GM12865 (cell line): Measurements from ENCODE around the gene STX8.

Source experiments
- DNase-seq: peaks from one replicate; pipeline ENCODE4 v3.0.0; 2010; ENCODE audit warnings: low read depth
- H3K4me3 ChIP-seq: 2 replicates; pipeline ENCODE4 v1.5.1; 2011; ENCODE audit warnings: mild to moderate bottlenecking, low read depth, low read length, control low read depth
- CTCF ChIP-seq: IDR thresholded peaks from 2 replicates; pipeline ENCODE4 v1.5.1; 2011; ENCODE audit warnings: low read length, control low read depth, low read depth, inconsistent platforms; ENCODE audit not compliant: insufficient read depth; ENCODE audit errors: missing control alignments

The STX8 gene

GRCh38 chr17:9537177-9537776 lies 38.3 kb downstream of the STX8 start:
- no peak for TF ChIP-seq CTCF
- no peak overlapping the region for H3K4me3 ChIP-seq
- DNase-seq = no peak

- TF ChIP-seq CTCF = no peak
- no peak for DNase-seq
- H3K4me3 ChIP-seq = no peak overlapping the region
Observed at GRCh38 chr17:9536061-9536460, 39.6 kb downstream of the STX8 start.

- DNase-seq = no peak
- no peak for TF ChIP-seq CTCF
- no peak overlapping the region for H3K4me3 ChIP-seq
Observed at GRCh38 chr17:9533441-9533840, 42.2 kb downstream of the STX8 start.

GRCh38 chr17:9532715-9533114 lies 42.9 kb downstream of the STX8 start:
- no peak for TF ChIP-seq CTCF
- DNase-seq = no peak
- H3K4me3 ChIP-seq = no peak overlapping the region

- no peak overlapping the region for H3K4me3 ChIP-seq
- no peak for TF ChIP-seq CTCF
- no peak for DNase-seq
Observed at GRCh38 chr17:9531034-9531433, 44.6 kb downstream of the STX8 start.

- DNase-seq = peak; percentile 43
- no peak overlapping the region for H3K4me3 ChIP-seq
- TF ChIP-seq CTCF = peak; percentile 45
Observed at GRCh38 chr17:9529033-9529700, 46.5 kb downstream of the STX8 start.

GRCh38 chr17:9527788-9528187 lies 47.8 kb downstream of the STX8 start:
- DNase-seq = no peak
- TF ChIP-seq CTCF = no peak
- H3K4me3 ChIP-seq = no peak overlapping the region
